ENCODE results near the gene TMEM247.

The TMEM247 gene

DNA sequence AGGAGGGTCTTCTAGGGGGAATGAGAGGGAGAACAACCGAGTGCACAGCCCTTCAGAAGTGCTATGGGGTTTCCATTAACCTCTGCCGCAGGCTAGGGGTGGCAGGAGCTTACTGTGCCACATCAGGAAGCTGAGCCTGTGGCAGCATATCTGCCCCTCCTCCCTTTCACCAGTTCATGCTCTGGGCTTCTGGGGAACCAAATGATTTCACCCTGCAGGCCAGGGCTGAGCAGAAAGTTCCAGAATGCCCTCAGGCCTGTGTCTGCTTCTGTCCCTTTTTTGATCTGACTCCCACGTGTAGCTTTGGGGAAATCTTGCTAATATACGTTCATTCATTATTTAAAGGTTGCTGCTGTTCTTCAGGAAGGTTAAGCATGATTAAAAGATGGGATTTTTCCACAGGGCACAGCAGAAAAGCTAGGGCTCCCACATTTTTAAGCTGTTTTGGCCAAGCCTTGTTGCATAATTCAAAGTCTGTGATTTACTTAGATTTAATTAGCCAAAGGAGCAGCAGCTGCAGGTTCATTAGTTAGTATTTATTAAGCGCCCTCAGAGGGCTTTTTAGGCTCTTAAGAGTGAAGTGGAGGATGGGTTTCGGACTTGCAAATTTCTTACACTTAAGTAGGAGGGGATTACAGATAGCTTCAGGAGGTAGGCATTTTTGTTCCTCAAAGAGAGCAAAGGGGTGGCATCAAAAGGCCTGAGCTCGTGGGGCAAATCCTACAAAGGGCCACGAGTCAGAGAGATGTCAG is 10.2 kb downstream of the TMEM247 start:
- no peak for DNase-seq (ENCODE audit: low read depth)

DNA sequence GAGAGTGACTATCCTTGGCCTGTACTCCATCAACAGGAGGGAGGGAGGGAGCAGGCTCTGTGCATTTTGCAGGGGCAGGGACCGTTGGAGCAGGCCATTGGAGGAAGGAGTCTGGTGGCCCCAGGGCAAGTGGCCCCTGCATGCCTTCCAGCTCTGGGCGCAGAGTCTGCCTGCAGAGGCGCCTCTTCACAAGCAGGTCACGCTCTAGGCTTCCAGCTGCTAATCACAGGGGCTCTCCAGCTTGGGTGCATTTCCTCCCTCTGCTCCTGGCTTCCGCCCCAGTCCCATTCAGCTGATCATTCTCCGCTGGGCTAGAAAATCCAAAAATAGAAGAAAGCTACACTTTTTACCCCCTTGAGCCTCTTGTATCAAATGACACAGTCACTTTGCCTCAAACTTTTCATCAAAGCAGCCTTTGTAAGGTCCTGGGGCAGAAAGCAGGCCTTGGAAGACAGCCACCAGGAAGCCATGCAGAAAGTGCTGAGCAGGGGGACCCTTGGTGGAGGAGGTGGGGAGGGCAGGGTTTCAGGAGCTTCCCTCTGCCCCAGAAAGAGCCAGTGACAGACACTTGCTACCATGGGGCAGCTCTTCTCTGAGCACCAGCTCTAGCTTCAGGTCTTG is 11.3 kb downstream of the TMEM247 start:
- DNase-seq (ENCODE audit: low read depth) = no peak

DNA sequence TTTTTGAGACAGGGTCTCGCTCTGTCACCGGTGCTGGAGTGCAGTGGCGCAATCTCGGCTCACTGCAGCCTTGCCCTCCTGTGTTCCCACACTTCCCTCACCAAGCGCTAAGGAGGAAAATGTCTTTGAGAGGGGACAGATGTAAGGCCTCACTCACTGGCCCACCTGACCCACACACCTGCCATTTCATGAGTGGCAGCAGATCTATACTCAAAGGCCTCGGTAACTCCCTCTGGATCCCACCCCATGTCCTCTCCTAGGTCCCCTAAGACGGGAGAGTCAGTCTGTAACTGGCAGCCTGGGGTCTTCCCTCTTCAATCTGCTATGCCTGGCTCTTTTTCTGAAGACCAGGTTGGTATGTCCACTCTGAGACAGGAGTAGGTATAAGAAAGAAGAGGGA is 12.9 kb downstream of the TMEM247 start:
- DNase-seq (ENCODE audit: low read depth) = no peak

DNA sequence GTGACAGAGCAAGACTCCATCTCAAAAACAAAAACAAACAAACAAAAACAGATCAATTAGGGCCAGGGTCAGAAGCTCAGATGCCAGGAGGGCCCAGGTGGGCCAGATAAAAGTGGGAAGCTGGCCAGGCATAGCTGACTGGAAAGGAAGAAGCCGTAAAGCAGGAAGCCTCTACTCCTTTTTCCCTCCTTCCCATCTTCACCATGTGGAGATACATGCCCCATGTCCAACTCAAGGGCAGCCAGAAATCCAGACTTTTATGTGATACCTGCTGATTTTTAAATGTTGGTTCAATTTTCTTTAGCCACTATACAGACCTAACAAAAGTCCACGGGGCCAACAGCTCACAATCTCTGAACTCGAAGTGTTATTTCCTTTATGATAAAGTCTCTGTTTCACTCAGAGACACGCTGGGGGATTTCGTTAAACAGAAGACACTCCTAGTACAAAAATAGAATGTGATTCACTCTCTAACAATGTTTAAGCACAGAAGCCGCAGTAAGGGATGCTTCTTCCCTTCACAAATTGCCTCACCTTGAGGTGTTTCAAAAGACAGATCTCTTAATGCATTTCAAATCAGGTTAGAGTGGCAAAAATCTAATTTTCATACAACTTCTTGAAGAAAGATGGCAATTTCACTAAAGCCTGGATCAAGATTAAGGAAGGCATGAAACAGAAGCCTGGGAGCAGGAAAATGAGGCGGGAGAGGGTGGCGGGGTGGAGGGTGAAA is 14.0 kb downstream of the TMEM247 start:
- DNase-seq (ENCODE audit: low read depth) = peak; percentile 78

DNA sequence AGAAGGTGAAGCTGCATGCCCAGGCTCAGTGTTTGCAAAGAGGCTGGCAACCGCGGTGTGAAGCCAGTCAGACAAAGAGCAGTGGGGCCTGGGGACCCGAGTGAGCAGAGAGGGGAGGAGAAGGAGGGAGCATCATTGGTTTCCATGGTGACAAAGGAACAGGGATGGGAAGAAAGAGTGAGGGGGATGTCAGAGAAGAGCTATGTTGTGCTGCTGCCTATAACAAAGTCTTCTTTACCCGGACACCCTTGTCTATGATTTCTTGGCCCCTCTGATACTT is 14.5 kb downstream of the TMEM247 start:
- DNase-seq (ENCODE audit: low read depth) = no peak

DNA sequence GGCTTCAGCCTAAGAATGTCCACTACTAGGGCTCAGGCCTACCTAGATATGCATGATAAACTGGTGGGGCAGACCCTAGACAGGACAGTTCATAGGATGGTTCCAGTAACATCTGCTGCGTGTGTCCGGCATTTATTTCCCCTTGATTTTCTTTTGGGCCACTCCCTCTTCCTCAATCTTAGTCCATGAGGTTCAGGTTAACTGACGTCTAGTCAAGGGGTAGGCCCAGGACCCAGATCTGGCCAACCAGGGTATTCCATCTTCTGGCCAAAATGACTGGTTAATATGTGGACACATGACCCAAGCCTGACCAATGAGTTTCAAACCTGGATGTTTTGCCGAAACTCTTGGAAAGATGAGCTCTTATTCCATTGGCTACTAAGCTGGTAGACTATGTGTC is 15.2 kb downstream of the TMEM247 start:
- DNase-seq (ENCODE audit: low read depth) = no peak

DNA sequence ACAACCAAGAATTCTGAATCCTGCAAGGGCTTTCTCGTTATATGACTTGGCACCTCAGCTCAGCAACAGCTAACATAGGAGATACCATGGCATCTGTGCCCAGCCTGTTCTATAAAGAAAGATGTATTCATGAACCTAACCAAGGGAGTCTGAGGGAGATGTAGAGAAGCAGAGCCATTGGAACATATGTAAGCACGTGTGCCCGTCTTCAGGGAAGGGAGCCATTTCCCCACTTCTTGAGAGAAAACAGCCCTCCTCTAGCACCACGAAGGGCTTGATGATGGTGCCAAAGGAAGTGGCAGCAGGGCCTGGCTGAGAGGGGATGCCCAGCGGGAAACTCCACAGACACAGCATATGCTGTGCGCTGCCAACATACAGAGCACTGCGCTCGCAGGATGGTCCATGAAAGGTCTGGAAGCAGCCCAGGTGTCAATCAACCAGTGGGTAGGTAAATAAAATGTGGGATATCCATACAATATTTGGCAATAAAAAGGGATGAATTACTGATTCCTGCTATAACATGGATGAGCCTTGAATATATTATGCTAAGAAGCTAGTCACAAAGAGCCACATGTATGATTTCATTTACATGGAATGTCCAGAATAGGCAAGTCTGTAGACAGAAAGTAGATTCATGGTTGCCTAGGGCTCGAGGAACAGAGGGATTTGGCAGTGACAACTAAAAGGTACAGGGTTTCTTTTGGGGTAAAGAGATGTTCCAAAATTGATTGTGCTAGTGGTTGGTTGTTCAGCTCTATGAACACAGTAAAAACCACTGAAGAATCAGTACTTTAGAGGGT is 16.1 kb downstream of the TMEM247 start:
- DNase-seq (ENCODE audit: low read depth) = no peak

DNA sequence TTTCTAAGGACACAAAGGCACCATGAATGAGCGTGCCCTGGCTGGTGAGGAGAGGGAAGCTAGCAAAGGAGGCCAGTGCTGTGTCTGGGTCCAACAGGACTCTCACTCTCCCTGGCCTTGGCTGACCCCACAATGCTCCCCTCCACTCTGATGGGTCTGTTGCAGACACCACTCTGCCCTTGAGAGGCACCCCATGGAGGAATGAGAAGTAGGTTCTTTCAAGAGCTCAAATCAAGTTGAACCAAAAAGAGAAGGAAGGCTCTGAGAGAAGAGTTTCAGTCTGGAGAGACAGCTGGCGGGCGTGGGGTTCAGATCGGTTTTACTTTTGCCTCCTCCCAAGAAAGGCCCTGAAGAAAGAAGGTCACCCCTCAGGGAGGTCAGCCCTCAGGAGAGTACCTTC is 18.4 kb downstream of the TMEM247 start:
- no peak for DNase-seq (ENCODE audit: low read depth)

DNA sequence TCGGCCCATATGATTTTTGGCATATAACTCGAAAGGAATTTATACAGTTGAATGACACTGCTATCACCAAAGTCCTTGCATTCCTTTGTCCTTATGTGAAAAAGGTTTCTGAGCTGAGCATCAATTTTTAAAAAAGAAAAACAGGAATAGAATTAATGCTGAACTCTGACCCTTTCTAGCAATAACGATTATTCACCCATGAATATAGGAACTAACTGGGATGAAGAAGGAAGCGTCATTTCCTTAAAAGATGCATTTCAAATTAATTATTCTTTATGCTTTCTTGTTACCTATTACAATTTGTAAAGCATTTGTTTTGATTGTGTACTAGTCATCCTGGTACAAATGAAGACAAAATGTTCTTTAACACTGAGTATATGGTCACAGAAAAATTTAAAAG is 19.3 kb downstream of the TMEM247 start:
- DNase-seq (ENCODE audit: low read depth) = no peak

DNA sequence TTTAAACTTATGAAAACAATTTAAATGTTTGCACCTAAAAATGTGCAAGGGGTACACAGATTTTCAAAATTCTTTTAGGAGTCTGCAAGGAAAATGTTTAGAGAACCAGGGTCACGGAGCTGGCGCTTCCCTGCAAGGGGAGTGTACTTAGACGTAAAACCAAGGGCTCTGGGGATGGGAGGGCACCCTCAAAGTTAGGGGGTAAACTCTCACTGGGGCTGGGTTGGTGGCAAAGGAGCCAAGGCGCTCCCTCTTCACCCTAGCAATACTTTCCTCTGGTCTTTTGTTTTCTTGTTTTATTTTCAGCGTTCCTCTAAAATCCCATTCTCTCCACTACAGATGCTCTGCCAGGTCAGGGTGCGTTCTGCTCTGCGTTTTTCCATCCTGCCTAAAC is 20.0 kb downstream of the TMEM247 start:
- no peak for DNase-seq (ENCODE audit: low read depth)

DNA sequence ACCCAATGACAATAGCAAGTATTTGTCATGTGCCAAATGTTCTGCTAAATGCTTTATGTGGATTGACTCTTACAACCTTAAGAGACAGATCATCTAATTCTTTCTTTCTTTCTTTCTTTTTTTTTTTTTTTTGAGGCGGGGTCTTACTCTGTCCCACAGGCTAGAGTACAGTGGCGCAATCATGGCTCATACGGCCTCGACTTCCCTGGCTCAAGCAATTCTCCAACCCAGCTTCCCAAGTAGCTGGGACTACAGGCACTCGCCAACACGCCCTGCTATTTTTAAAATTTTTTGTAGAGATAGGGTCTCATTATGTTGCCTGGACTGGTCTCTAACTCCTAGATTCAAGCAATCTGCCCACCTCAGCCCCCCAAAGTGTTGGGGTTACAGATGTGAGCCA is 21.4 kb downstream of the TMEM247 start:
- no peak for DNase-seq (ENCODE audit: low read depth)

DNA sequence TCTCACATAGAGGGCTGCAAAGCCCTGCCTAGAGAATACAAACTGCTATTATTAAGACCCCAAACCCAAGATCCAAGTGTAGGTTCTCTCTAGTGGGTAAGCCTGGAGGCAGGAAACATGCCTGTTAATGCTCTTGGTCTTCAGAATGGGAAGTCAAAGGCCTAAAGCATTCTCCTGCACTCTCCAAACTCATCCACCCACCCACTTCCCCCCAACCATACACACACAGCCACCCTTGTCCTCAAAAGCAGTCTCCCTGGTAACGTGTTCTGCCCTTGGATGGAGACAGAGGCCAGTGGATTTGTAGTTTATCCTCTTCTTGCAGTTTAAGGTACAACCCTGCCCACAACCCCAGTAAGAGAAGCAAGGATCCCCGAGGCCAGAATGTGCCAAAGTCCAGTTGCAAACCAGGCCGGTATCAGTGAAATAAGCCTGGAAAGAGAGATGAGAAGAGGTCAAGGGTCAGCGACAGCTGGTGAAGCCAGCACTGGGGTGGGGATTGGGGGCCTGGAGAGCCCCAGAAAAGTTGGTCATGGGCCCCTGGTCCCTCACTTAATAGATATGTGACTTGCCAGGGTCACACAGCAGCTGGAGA is 23.0 kb downstream of the TMEM247 start:
- no peak for DNase-seq (ENCODE audit: low read depth)

DNA sequence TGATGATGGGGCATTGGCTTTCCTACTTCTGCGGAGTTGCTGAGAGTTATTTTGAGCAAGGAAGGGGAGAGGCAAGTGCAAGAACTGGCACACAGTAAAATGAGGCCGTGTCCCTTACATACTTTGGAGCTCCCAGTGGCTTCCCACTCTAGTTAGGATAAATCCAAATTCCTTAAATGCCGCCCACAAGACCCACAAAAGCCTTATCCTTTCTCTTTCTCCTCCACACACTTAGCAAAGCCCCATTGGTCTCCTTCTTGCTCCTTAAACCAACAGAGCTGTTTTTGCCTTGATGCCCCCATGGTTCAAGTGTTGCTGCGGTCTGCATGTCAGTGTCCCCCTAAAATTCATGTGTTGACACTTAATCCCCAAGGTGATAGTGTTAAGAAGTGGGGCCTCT is 24.3 kb downstream of the TMEM247 start:
- DNase-seq (ENCODE audit: low read depth) = no peak

DNA sequence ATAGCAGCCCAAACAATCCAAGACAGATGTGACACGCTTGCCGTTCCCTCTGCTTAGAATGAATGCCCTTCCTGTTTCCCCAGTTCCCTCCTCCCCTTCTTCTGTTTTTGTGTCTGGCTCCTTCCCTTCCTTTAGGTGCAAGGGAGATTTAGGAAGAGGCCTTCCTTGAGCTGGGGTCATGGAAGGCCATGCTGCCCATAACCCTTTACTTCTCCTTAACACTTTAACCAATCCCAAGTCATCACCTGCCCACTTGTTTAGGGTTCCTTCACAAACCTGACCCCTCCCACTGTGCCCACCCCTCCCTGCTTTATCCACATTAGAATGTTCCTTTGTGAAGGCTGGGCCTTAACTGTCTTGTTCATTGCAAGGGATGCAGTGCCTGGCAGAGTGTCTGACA is 24.9 kb downstream of the TMEM247 start:
- DNase-seq (ENCODE audit: low read depth) = no peak

DNA sequence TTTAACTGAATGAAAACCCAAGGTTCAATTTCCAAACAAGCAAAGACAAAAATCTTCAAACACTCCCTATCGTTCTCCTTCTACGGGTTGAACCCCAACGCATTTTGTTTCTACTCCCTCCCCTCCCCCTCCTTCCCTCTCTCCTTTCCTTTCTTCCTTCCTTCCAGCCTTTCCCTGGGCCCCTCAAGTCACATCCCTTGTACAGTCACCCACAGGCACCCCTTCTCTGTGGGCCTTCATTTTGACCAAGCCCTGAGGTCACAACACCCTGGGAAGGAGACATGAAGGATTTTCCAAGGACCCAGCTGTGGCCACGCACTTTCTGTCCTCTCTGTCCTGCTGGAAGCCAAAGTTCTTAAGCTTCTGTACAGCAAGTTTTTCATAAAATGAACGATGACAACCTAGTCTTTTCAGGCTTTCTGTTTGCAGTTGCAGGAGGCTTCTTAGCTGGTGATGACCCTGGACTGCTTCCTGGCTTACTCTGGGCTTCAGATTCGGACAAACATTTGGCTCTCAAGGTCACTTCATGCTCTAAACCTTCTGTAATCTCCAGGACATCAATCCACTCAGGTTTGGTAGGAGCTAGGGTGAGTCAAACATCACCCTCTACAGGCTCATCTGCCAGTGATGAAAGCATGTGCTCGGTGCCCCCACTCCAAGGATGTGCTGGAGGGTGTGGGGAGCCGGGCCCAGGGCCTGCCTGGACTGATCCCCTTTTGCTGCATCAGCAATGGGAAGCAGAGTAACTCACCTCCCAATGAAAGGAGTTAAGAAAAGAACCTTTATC is 25.5 kb downstream of the TMEM247 start:
- DNase-seq (ENCODE audit: low read depth) = peak; percentile 47

DNA sequence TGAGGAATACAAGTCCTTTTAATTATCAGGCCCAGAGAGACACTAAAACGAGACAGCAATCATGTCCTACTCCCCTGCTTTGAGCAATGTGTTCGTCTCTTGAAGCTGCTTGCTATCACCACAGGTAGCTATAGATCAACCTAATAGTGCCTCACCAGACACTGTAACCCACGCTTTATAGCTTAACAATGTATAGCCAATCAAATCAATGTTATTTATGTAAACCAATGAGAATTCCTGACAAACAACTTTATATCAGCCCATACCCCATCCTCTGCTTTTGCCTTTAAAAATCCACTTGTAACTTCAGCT is 26.1 kb downstream of the TMEM247 start:
- no peak for DNase-seq (ENCODE audit: low read depth)

DNA sequence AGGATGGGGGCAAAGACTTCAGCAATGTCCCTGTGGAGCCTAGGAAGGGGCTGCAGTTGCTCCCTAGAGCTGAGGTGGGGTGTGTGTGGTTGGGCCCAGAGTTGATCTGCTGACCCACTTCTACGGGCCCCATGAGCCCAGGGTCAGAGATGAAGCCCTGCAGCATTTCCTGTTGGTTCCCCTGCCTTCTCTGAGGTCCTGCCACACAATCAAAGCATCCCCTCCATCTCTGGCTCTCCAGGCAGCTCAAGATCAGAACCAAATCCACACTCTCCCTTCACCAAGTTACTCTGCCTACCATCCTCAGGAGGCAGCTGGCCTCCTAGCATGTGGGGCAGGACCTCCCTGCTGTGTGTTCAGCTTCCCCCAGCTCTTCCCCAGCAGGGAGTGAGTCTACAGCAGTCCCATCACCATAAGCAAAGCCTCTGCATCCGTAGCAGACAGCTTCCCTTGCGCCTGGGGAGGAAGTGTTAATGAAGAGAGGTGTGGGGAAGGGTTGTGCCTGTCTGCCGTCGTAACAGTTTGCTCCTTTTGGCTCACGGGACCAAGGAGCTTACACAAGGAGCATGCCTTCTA is 26.9 kb downstream of the TMEM247 start:
- no peak for DNase-seq (ENCODE audit: low read depth)

DNA sequence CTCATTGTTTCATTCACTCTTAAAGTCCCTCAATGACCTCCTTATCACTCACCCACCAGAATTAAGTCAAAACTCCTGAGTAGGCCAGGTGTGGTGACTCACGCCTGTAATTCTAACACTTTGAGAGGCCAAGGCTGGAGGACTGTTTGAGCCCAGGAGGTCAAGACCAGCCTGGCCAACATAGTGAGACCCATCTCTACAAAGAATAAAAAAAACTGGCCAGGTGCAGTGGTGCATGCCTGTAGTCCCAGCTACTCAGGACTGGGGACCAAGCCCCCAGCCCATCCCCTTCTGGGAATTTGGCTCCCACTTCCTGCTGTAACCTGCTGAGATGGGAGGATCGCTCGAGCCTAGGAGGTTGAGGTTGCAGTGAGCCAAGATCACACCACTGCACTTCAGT is 28.9 kb downstream of the TMEM247 start:
- no peak for DNase-seq (ENCODE audit: low read depth)

DNA sequence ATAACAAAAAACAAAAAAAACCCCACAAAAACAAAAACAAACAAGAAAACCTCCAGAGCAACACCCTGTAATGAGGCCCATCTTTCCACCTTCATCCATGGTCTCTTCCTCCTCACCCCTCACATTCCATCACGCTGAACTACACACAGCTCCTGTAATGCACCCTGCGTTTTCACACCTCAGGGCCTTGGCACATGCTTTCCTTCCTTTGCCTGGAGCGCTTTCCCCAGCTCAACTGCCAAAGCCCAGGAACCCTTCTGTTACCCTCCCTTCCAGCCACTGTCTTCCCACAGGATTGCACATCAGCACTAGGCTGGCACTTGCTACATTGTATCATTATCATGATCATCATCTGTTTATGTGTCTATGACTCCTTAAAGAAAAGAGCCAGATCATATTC is 29.4 kb downstream of the TMEM247 start:
- no peak for DNase-seq (ENCODE audit: low read depth)

DNA sequence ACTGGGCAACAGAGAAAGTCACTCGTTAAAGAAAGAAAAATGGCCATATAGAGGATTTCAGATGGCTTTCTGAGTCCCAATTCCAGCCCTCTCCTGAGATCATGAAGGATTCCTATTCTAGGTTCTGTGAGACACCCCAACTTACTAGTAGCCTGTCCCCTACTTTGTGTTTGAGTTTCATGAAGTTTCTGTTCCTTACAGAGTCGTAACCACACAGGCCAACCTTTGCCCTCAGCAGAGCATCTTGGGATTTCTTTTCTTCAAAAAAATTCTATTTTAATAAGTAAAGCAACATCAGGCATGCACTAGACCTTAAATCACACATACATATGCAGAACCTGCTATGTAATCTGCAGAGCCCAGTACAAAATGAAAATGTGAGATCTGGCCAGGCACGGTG is 30.4 kb downstream of the TMEM247 start:
- no peak for DNase-seq (ENCODE audit: low read depth)

DNA sequence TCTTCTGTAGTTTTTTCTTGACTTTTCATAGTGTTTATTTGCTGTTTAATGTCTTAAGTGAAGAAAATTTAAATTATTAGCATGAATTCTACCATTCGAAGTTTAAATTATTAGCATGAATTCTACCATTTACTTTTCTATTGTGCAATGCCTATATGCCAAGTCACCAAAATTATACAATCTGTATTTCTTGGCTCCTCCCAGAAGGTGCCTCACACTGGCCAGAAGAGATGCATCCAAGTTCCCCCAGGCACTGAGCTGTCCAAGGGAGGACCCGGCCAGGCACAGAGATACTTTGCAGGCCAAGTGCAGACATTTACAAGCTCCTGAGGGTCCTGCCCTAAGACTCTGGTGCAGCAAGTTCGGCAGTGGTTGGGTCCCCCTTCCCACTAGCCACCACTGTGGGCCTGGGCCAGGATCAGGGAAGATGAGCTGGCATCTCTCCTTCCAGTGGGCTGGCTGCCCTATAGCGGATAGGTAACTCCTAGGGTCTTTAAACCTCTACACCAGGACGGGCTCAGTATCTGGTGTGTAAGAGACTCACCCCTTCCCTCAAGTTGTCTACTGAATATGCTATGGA is 31.3 kb downstream of the TMEM247 start:
- DNase-seq (ENCODE audit: low read depth) = no peak
